OCI-LY3 (cell line): ENCODE measurements around the gene MRPS31.
"Not testable (repeated sequence)": the region's sequence is repeated elsewhere in the genome, so short reads cannot be mapped to it uniquely, and the experiment has no call there.

Experiments used
- H2AFZ ChIP-seq: fragments of 200-600, 300-600 bp; shearing (Covaris generic); 2 replicates; pipeline ENCODE4 v1.6.0; 2014; ENCODE audit warnings: antibody characterized with exemption, low read depth, low read length
- H3K27ac ChIP-seq: fragments of 200-600, 300-600 bp; sonication (generic); 2 replicates; pipeline ENCODE4 v1.5.1; 2014; ENCODE audit warnings: mild to moderate bottlenecking, low read length, moderate library complexity, mixed read lengths
- H3K27me3 ChIP-seq: fragments of 200-600, 300-600 bp; sonication (generic); 2 replicates; pipeline ENCODE4 v1.6.1; 2014; ENCODE audit warnings: low read depth, low read length, mixed read lengths
- H3K36me3 ChIP-seq: fragments of 200-600, 300-600 bp; sonication (generic); replicated peaks from 2 replicates; pipeline ENCODE3; 2014; ENCODE audit warnings: low read depth, low read length, mixed read lengths
- H3K4me1 ChIP-seq: fragments of 300-600, 200-600 bp; sonication (generic); 2 replicates; pipeline ENCODE4 v1.6.1; 2014; ENCODE audit warnings: low read length, mixed read lengths
- H3K4me2 ChIP-seq: fragments of 200-600, 300-600 bp; sonication (generic); 2 replicates; pipeline ENCODE4 v1.6.1; 2014; ENCODE audit warnings: low read length, mixed read lengths
- H3K4me3 ChIP-seq: fragments of 300-600, 200-600 bp; sonication (generic); 2 replicates; pipeline ENCODE4 v1.5.1; 2014; ENCODE audit warnings: antibody characterized with exemption, mild to moderate bottlenecking, low read length, moderate library complexity
- H3K79me2 ChIP-seq: fragments of 300-600, 200-600 bp; shearing (Covaris generic); 2 replicates; pipeline ENCODE4 v1.6.1; 2014; ENCODE audit warnings: mild to moderate bottlenecking, low read length, mixed read lengths
- H3K9ac ChIP-seq: fragments of 300-600, 200-600 bp; shearing (Covaris generic); 2 replicates; pipeline ENCODE4 v1.6.0; 2014; ENCODE audit warnings: mild to moderate bottlenecking, low read length, moderate library complexity
- H3K9me3 ChIP-seq: fragments of 200-600, 300-600 bp; shearing (Covaris generic); 2 replicates; pipeline ENCODE4 v1.6.1; 2014; ENCODE audit warnings: low read length, mixed read lengths; ENCODE audit not compliant: insufficient read depth
- H4K20me1 ChIP-seq: fragments of 200-600, 300-600 bp; sonication (generic); 2 replicates; pipeline ENCODE4 v1.6.1; 2016; ENCODE audit warnings: low read length, mixed read lengths; ENCODE audit not compliant: insufficient read depth
- EZH2phosphoT487 ChIP-seq: fragments of 200-600 bp; shearing (Covaris generic); IDR thresholded peaks from 2 replicates; pipeline ENCODE4 v1.6.1; 2018; ENCODE audit warnings: antibody characterized with exemption, mixed run types, low read depth
- TF ChIP-seq, protein P1 (sequence below): fragments of 200-600, 300-600 bp; sonication (generic); IDR thresholded peaks from 2 replicates; pipeline ENCODE4 v1.5.1; 2014; ENCODE audit warnings: antibody characterized with exemption, low read length, low read depth

The MRPS31 gene

GRCh38 chr13:40732658-40733057 is 38.3 kb downstream of the MRPS31 start:
- Histone ChIP-seq H3K4me3 (no peak overlapping the region), H3K27ac (no peak overlapping the region), H3K4me2 (no peak overlapping the region), H2AFZ (no peak overlapping the region), H3K36me3 (peaks cover 7% of the 10 kb centered on the region), H3K27me3 (no peaks in the 10 kb centered on the region), H3K9ac (no peak overlapping the region), H4K20me1 (no peaks in the 10 kb centered on the region), H3K9me3 (no peaks in the 10 kb centered on the region), H3K79me2 (no peaks in the 10 kb centered on the region), H3K4me1 (no peaks in the 10 kb centered on the region)
- TF ChIP-seq, protein P1, sequence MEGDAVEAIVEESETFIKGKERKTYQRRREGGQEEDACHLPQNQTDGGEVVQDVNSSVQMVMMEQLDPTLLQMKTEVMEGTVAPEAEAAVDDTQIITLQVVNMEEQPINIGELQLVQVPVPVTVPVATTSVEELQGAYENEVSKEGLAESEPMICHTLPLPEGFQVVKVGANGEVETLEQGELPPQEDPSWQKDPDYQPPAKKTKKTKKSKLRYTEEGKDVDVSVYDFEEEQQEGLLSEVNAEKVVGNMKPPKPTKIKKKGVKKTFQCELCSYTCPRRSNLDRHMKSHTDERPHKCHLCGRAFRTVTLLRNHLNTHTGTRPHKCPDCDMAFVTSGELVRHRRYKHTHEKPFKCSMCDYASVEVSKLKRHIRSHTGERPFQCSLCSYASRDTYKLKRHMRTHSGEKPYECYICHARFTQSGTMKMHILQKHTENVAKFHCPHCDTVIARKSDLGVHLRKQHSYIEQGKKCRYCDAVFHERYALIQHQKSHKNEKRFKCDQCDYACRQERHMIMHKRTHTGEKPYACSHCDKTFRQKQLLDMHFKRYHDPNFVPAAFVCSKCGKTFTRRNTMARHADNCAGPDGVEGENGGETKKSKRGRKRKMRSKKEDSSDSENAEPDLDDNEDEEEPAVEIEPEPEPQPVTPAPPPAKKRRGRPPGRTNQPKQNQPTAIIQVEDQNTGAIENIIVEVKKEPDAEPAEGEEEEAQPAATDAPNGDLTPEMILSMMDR, result no peak
- no peak for TF ChIP-seq EZH2phosphoT487

- H4K20me1 ChIP-seq, result no peaks in the 10 kb centered on the region
- H3K36me3 ChIP-seq, result peaks cover 4% of the 10 kb centered on the region
- H3K79me2 ChIP-seq, result no peaks in the 10 kb centered on the region
- H3K4me1 ChIP-seq, result no peaks in the 10 kb centered on the region
- H3K27me3 ChIP-seq, result no peaks in the 10 kb centered on the region
- TF ChIP-seq EZH2phosphoT487, result no peak
- TF ChIP-seq, protein P1, result no peak
- H3K9me3 ChIP-seq, result no peaks in the 10 kb centered on the region
- H3K27ac ChIP-seq, result no peak overlapping the region
- H3K4me2 ChIP-seq, result no peak overlapping the region
- H2AFZ ChIP-seq, result no peak overlapping the region
- H3K9ac ChIP-seq, result no peak overlapping the region
- no peak overlapping the region for H3K4me3 ChIP-seq
Measured at GRCh38 chr13:40728595-40728994, 42.4 kb downstream of the MRPS31 start.

GRCh38 chr13:40714433-40714832 is 56.6 kb downstream of the MRPS31 start:
- H2AFZ ChIP-seq, H3K27ac ChIP-seq, H4K20me1 ChIP-seq, H3K27me3 ChIP-seq, H3K9ac ChIP-seq, H3K79me2 ChIP-seq, H3K4me1 ChIP-seq, H3K4me3 ChIP-seq, H3K9me3 ChIP-seq, H3K4me2 ChIP-seq: not testable (repeated sequence)
- H3K36me3 ChIP-seq, result peaks cover 25% of the 10 kb centered on the region

GRCh38 chr13:40706439-40706838 is 64.6 kb downstream of the MRPS31 start:
- H3K27ac ChIP-seq, result no peak overlapping the region
- no peak for TF ChIP-seq EZH2phosphoT487
- TF ChIP-seq, protein P1, result no peak
- H3K4me2 ChIP-seq, result no peak overlapping the region
- H3K4me1 ChIP-seq, result no peaks in the 10 kb centered on the region
- H3K9me3 ChIP-seq, result no peaks in the 10 kb centered on the region
- no peaks in the 10 kb centered on the region for H4K20me1 ChIP-seq
- H3K79me2 ChIP-seq, result no peaks in the 10 kb centered on the region
- H3K9ac ChIP-seq, result no peak overlapping the region
- no peak overlapping the region for H2AFZ ChIP-seq
- no peaks in the 10 kb centered on the region for H3K36me3 ChIP-seq
- H3K4me3 ChIP-seq, result no peak overlapping the region
- H3K27me3 ChIP-seq, result no peaks in the 10 kb centered on the region

- Histone ChIP-seq H2AFZ (no peak overlapping the region), H3K4me3 (no peak overlapping the region), H3K4me2 (no peak overlapping the region), H3K79me2 (no peaks in the 10 kb centered on the region), H3K36me3 (no peaks in the 10 kb centered on the region), H3K4me1 (peaks cover 11% of the 10 kb centered on the region), H3K27ac (no peak overlapping the region), H3K9me3 (no peaks in the 10 kb centered on the region), H3K9ac (no peak overlapping the region), H3K27me3 (no peaks in the 10 kb centered on the region), H4K20me1 (no peaks in the 10 kb centered on the region)
- no peak for TF ChIP-seq EZH2phosphoT487
- TF ChIP-seq, protein P1, result no peak
Measured at GRCh38 chr13:40697711-40698110, 73.3 kb downstream of the MRPS31 start.
